HCT116 (cell line): ENCODE results near the gene PAOX.

Experiments
- CTCF ChIP-seq, 3 experiments: fragments of 200-600 bp in 1 of 3; sonication (generic) in 1 of 3; IDR thresholded peaks in 2 of 3; conservative IDR thresholded peaks in 1 of 3; 2 replicates each; pipeline ENCODE4 v1.5.1; 2012 to 2017; ENCODE audit warnings: low read depth in 2 of 3, low read length in 2 of 3, antibody characterized with exemption in 1 of 3, borderline replicate concordance in 1 of 3, control low read depth in 1 of 3, mild to moderate bottlenecking in 1 of 3, mixed read lengths in 1 of 3, mixed run types in 1 of 3, moderate library complexity in 1 of 3; ENCODE audit not compliant: insufficient read depth in 1 of 3
- EGR1 ChIP-seq: IDR thresholded peaks from 2 replicates; pipeline ENCODE4 v1.6.1; 2012; ENCODE audit warnings: low read depth
- POLR2A ChIP-seq: IDR thresholded peaks from 2 replicates; pipeline ENCODE4 v1.7.0; 2011; ENCODE audit warnings: borderline replicate concordance; ENCODE audit not compliant: insufficient read depth, insufficient read length; ENCODE audit errors: extremely low read depth
- YY1 ChIP-seq: IDR thresholded peaks from 2 replicates; pipeline ENCODE4 v1.6.1; 2011; ENCODE audit warnings: low read length, low read depth, moderate library complexity, mild to moderate bottlenecking; ENCODE audit not compliant: insufficient replicate concordance; ENCODE audit errors: extremely low read depth
- TF ChIP-seq, protein P1 (sequence below): IDR thresholded peaks from 2 replicates; pipeline ENCODE4 v1.6.1; 2012

- TF ChIP-seq EGR1 (no peak), CTCF (IDR thresholded peaks at IDR 0.05 in 2 of 3, conservative IDR thresholded peaks at IDR 0.05 in 1 of 3; ENCODE audit: borderline replicate concordance in 1 of 3, insufficient read depth in 1 of 3, low read depth in 2 of 3, low read length in 2 of 3) (no peak), YY1 (no peak), POLR2A (no peak)
- TF ChIP-seq, protein P1, sequence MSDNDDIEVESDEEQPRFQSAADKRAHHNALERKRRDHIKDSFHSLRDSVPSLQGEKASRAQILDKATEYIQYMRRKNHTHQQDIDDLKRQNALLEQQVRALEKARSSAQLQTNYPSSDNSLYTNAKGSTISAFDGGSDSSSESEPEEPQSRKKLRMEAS: no peak
These were observed 40.3 kb downstream of the PAOX start for GRCh38 chr10:133419211-133419950.
